ENCODE results near the gene EHHADH.
"Not testable (repeated sequence)": the region's sequence is repeated elsewhere in the genome, so short reads cannot be mapped to it uniquely, and the experiment has no call there.

The EHHADH gene

DNA sequence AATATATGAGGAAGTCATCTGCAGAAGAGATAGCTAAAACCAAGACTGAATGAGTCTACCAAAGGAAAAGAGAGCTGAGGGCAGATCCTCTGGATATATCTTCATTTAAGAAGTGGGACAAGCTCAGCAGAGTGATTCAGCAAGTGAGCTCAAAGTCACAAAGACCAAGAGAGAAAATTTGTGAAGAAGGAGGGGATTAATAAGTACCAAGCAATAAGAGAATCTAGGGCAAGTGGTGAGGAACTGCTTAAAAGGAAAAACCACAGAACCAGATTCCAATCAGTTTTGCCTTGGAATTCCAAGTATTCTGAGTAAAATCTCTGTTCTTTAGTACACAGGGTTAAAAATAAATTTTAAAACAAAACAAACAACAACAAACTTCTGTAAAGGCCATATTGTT lies 3.6 kb downstream of the EHHADH start:
- no peaks in the 10 kb centered on the region for H3K36me3 ChIP-seq (ENCODE audit: insufficient read depth, low read length)
- H3K4me3 ChIP-seq (ENCODE audit: low read depth in 1 of 2, low read length in 2 of 2), result no peak overlapping the region
- H3K27me3 ChIP-seq (ENCODE audit: control insufficient read depth in 1 of 2, insufficient read depth in 2 of 2, low read length in 2 of 2), result no peaks in the 10 kb centered on the region
- H3K9me3 ChIP-seq (ENCODE audit: low read length), result no peaks in the 10 kb centered on the region
- no peak overlapping the region for H3K9ac ChIP-seq (ENCODE audit: low read length)
- no peaks in the 10 kb centered on the region for H3K4me1 ChIP-seq (ENCODE audit: insufficient read depth, low read length)
- no peak overlapping the region for H3K27ac ChIP-seq (ENCODE audit: low read depth, low read length)

DNA sequence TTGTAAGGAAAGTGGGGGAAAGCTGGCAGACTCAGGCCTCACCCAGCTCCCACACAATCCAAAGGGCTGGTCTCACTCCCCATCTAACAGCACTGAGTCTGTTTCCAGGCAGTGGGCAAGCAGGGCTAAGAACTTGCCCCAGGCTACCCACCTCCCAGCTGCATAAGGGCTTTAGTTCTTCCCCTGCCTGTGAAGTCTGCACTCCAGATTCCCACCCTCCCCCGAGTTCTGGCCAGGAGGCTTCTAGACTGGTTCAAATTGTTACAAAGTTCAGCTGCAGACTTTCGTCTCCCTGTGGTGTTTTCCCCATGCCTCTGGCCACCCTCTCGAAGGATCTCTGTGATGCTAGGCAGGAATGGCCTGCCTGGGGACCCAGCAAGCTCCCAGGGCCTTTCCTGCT lies 11.2 kb downstream of the EHHADH start:
- H3K9me3 ChIP-seq (ENCODE audit: low read length), result no peaks in the 10 kb centered on the region

DNA sequence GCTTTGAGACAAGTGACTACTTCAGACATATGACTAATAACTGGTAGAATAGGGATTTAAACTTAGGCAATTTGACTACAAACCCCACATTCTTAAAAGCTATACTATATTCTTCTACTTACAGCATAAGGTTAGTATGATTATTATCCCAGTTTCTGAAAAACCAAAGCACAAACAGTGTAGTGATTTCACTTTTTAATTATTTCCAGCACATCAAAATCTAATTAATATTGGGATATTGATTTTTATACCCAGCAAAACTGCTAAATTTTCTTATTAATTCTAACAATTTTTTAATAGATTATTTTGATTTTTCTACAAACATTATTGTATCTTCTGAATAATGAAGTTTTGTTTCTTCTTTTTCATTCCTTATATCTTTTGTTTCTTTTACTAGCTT lies 16.9 kb downstream of the EHHADH start:
- Histone ChIP-seq H3K9me3 (ENCODE audit: low read length) (no peaks in the 10 kb centered on the region), H3K27ac (ENCODE audit: low read depth, low read length) (no peak overlapping the region), H3K4me1 (ENCODE audit: insufficient read depth, low read length) (no peaks in the 10 kb centered on the region), H3K4me3 (ENCODE audit: low read depth in 1 of 2, low read length in 2 of 2) (no peak overlapping the region), H3K36me3 (ENCODE audit: insufficient read depth, low read length) (peaks cover 6% of the 10 kb centered on the region), H3K9ac (ENCODE audit: low read length) (no peak overlapping the region), H3K27me3 (ENCODE audit: control insufficient read depth in 1 of 2, insufficient read depth in 2 of 2, low read length in 2 of 2) (no peaks in the 10 kb centered on the region)

More for the DNA sequence above, 11.2 kb downstream of the EHHADH start:
- no peak overlapping the region for H3K4me3 ChIP-seq (ENCODE audit: low read depth in 1 of 2, low read length in 2 of 2)
- H3K4me1 ChIP-seq (ENCODE audit: insufficient read depth, low read length), result no peaks in the 10 kb centered on the region
- H3K27me3 ChIP-seq (ENCODE audit: control insufficient read depth in 1 of 2, insufficient read depth in 2 of 2, low read length in 2 of 2), result no peaks in the 10 kb centered on the region
- H3K36me3 ChIP-seq (ENCODE audit: insufficient read depth, low read length), result no peaks in the 10 kb centered on the region
- H3K9ac ChIP-seq (ENCODE audit: low read length), result no peak overlapping the region
- no peak overlapping the region for H3K27ac ChIP-seq (ENCODE audit: low read depth, low read length)

DNA sequence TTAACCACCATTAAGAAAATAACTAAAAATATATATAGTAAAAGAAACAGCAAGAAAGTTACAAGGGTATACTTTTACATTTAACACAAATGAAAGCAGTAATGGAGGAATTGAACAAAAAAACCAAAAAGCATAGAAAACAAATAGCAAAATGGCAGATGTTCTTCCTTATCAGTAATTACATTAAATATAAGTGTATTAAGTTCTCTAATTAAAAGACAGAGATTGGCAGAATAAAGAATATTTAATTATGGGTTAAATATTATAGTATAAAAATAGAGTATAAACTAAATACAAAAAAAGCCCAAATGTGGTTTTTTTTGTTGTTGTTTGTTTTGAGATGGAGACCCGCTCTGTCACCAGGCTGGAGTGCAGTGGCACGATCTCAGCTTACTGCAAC lies 20.5 kb downstream of the EHHADH start:
- Histone ChIP-seq H3K27me3 (ENCODE audit: control insufficient read depth in 1 of 2, insufficient read depth in 2 of 2, low read length in 2 of 2) (no peaks in the 10 kb centered on the region), H3K9ac (ENCODE audit: low read length) (no peak overlapping the region), H3K36me3 (ENCODE audit: insufficient read depth, low read length) (peaks cover 6% of the 10 kb centered on the region), H3K27ac (ENCODE audit: low read depth, low read length) (no peak overlapping the region), H3K9me3 (ENCODE audit: low read length) (no peaks in the 10 kb centered on the region), H3K4me1 (ENCODE audit: insufficient read depth, low read length) (no peaks in the 10 kb centered on the region), H3K4me3 (ENCODE audit: low read depth in 1 of 2, low read length in 2 of 2) (no peak overlapping the region)

DNA sequence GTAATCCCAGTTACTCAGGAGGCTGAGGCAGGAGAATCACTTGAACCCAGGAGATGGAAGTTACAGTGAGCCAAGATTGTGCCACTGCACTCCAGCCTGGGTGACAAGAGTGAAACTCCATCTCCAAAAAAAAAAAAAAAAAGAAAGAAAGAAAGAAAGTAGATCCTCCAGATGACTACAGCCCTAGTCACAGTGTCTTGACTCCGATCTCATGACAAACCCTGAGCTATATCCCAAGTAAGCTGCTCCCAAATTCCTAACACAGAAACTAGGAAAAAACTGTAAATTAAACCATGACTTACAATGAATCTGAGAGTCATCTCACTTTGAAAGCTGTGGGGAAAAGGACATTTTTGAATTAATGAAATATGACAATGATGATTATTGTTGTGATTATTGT lies 27.3 kb downstream of the EHHADH start:
- H3K4me3 ChIP-seq (ENCODE audit: low read depth in 1 of 2, low read length in 2 of 2); H3K36me3 ChIP-seq (ENCODE audit: insufficient read depth, low read length); H3K27ac ChIP-seq (ENCODE audit: low read depth, low read length); H3K9ac ChIP-seq (ENCODE audit: low read length); H3K9me3 ChIP-seq (ENCODE audit: low read length); H3K27me3 ChIP-seq (ENCODE audit: control insufficient read depth in 1 of 2, insufficient read depth in 2 of 2, low read length in 2 of 2); H3K4me1 ChIP-seq (ENCODE audit: insufficient read depth, low read length): not testable (repeated sequence)

DNA sequence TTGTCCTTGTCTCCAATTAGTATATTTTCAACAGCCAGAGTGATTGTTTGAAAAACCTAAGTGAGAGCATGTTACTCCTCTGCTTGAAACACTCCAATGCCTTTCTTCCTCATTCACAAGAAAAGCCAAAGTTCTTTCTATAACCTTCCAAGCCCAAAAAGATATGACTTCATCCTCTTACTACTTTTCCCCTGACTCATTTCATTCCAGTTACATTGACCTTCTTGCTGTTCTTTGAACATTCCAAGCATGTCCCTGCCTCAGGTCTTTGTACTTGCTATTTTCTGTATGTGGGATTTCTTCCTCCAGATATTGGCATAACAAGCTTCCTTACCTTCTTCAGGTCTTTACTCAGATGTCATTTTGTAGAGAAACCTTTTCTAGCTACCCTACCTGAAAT lies 28.3 kb downstream of the EHHADH start:
- H3K36me3 ChIP-seq (ENCODE audit: insufficient read depth, low read length), result no peaks in the 10 kb centered on the region
- no peaks in the 10 kb centered on the region for H3K27me3 ChIP-seq (ENCODE audit: control insufficient read depth in 1 of 2, insufficient read depth in 2 of 2, low read length in 2 of 2)
- no peaks in the 10 kb centered on the region for H3K4me1 ChIP-seq (ENCODE audit: insufficient read depth, low read length)
- H3K9me3 ChIP-seq (ENCODE audit: low read length), result no peaks in the 10 kb centered on the region
- H3K9ac ChIP-seq (ENCODE audit: low read length), result no peak overlapping the region
- H3K4me3 ChIP-seq (ENCODE audit: low read depth in 1 of 2, low read length in 2 of 2), result no peak overlapping the region
- no peak overlapping the region for H3K27ac ChIP-seq (ENCODE audit: low read depth, low read length)

DNA sequence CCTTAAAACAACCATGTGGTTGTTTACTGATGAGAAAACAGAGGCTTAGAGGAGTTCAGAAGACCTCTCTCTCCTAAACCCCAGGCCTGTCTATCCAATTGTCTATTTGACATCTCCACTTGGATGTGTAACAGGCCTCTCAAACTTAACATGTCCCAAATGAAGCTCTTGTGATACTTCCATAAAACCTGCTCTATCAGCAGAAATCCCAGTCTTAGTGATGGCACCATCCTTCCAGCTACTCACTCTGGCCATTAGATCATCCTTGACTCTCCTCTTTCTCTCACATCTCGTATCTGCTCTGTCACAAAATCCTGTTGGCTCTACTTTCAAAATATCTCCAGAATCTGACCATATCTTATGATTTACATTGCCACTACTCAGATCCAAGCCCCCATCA lies 28.8 kb downstream of the EHHADH start:
- Histone ChIP-seq H3K9me3 (ENCODE audit: low read length) (no peaks in the 10 kb centered on the region), H3K36me3 (ENCODE audit: insufficient read depth, low read length) (no peaks in the 10 kb centered on the region), H3K27me3 (ENCODE audit: control insufficient read depth in 1 of 2, insufficient read depth in 2 of 2, low read length in 2 of 2) (no peaks in the 10 kb centered on the region), H3K4me1 (ENCODE audit: insufficient read depth, low read length) (no peaks in the 10 kb centered on the region), H3K9ac (ENCODE audit: low read length) (no peak overlapping the region), H3K27ac (ENCODE audit: low read depth, low read length) (no peak overlapping the region), H3K4me3 (ENCODE audit: low read depth in 1 of 2, low read length in 2 of 2) (no peak overlapping the region)

DNA sequence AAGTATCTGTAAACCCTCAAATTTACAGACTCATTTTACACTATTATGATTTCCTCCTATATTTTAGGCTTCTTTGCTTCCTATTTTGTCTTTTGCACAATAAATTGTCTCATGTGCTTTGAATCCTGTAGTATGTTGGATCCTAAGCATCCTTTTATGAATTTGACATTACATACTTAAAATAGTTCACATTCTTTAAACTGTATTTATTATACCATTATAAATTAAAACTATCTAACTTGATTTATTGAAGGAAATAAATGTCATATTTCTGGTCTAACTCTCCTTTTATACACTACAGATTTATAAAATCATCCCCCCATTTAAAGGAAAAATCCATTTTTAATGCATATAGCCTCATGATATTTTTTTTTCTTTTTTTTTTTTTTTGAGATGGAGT lies 32.6 kb downstream of the EHHADH start:
- Histone ChIP-seq H3K36me3 (ENCODE audit: insufficient read depth, low read length) (no peaks in the 10 kb centered on the region), H3K4me1 (ENCODE audit: insufficient read depth, low read length) (no peaks in the 10 kb centered on the region), H3K4me3 (ENCODE audit: low read depth in 1 of 2, low read length in 2 of 2) (no peak overlapping the region), H3K9me3 (ENCODE audit: low read length) (no peaks in the 10 kb centered on the region), H3K9ac (ENCODE audit: low read length) (no peak overlapping the region), H3K27ac (ENCODE audit: low read depth, low read length) (no peak overlapping the region), H3K27me3 (ENCODE audit: control insufficient read depth in 1 of 2, insufficient read depth in 2 of 2, low read length in 2 of 2) (no peaks in the 10 kb centered on the region)

DNA sequence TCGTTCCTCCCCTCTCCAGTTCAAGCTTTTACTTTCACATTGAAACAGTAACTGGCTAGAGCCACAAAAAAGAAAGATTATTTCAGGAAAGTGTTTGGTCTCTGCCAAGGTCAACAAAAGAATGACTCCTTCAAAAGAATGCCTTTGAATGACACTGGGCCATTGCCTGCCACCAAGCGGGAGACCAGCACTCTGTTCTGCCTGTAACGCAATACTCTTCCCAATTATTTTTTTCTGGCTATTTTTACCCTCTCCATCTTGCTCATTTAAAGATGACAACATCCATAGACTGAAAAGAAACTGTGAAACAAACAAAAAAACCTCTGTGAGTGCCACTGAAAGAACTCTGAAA lies 37.3 kb downstream of the EHHADH start:
- Histone ChIP-seq H3K27ac (ENCODE audit: low read depth, low read length) (no peak overlapping the region), H3K4me1 (ENCODE audit: insufficient read depth, low read length) (no peaks in the 10 kb centered on the region), H3K4me3 (ENCODE audit: low read depth in 1 of 2, low read length in 2 of 2) (peak overlapping the region in 1 of 2 donors; percentile 20), H3K27me3 (ENCODE audit: control insufficient read depth in 1 of 2, insufficient read depth in 2 of 2, low read length in 2 of 2) (no peaks in the 10 kb centered on the region), H3K36me3 (ENCODE audit: insufficient read depth, low read length) (no peaks in the 10 kb centered on the region), H3K9ac (ENCODE audit: low read length) (no peak overlapping the region), H3K9me3 (ENCODE audit: low read length) (no peaks in the 10 kb centered on the region)

DNA sequence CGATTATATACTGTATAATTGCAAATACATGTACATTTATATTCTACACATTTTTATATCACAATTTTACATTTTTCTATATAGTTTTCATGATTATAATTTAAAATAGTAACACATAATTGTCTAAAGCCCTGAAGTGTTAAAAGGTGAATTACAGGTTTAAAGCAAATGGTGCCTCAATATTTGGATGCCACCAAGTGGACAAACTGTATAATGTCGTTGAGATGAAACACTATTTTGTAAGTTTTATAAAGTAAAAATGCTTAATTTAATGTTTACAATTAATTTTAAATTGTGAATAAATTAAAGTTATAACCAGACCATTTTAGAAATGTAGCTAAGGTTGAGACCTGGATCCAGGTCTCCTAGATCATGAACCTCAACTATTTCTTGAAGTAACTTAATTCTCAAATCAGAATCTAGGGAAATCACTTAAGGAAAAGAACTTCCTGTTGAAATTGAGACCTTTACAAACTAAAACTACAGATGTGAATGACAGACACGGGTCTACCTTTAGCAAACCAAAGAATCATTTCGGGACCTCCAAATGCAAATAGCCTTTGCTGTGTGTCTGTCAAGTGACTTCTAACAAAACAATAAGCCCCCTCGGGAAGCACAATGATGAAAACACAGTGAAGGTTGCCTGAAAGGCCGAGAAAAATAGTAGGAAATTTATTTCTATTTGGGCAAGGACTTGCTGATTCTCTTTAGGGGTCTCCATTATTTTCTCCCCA lies 37.8 kb downstream of the EHHADH start:
- Histone ChIP-seq H3K4me3 (ENCODE audit: low read depth in 1 of 2, low read length in 2 of 2) (peak overlapping the region in 1 of 2 donors; percentile 20), H3K27ac (ENCODE audit: low read depth, low read length) (no peak overlapping the region), H3K27me3 (ENCODE audit: control insufficient read depth in 1 of 2, insufficient read depth in 2 of 2, low read length in 2 of 2) (no peaks in the 10 kb centered on the region), H3K36me3 (ENCODE audit: insufficient read depth, low read length) (no peaks in the 10 kb centered on the region), H3K9ac (ENCODE audit: low read length) (no peak overlapping the region), H3K4me1 (ENCODE audit: insufficient read depth, low read length) (no peaks in the 10 kb centered on the region), H3K9me3 (ENCODE audit: low read length) (no peaks in the 10 kb centered on the region)

DNA sequence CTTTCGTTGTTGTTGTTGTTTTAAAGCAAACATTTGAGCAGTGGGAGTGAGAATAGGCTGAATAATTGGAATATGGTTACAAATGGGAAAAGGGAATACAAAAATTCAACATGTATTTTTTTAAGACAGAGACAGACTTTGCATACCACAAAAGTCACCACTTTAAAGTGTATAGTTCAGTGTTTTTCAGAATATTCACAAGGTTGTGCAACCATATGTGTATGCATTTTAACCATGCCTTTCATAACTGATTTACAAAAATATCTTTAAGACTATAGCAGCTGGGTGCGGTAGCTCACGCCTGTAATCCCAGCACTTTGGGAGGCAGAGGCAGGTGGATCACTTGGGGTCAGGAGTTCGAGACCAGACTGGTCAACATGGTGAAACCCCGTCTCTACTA lies 41.3 kb downstream of the EHHADH start:
- Histone ChIP-seq H3K27ac (ENCODE audit: low read depth, low read length) (no peak overlapping the region), H3K36me3 (ENCODE audit: insufficient read depth, low read length) (no peaks in the 10 kb centered on the region), H3K27me3 (ENCODE audit: control insufficient read depth in 1 of 2, insufficient read depth in 2 of 2, low read length in 2 of 2) (no peaks in the 10 kb centered on the region), H3K4me1 (ENCODE audit: insufficient read depth, low read length) (no peaks in the 10 kb centered on the region), H3K4me3 (ENCODE audit: low read depth in 1 of 2, low read length in 2 of 2) (no peak overlapping the region), H3K9ac (ENCODE audit: low read length) (no peak overlapping the region), H3K9me3 (ENCODE audit: low read length) (no peaks in the 10 kb centered on the region)

DNA sequence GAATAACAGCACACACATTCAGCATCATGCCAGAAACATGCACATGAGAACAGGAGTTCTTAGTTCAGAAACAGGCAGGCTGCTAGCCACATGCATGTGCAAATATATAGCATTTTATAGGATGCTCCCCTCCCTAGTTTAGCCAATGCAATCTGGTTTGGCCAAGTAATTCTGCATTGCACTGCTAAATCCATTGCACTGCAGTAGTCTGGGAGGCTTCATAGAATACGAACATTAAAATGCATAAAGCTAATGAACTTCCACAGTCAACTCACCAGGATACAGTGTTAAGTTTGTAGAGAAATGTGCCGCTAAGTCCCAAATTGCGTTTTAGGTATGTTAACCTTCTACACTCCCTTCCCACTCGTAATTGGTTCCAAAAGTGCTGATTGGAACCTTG lies 41.8 kb downstream of the EHHADH start:
- Histone ChIP-seq H3K27me3 (ENCODE audit: control insufficient read depth in 1 of 2, insufficient read depth in 2 of 2, low read length in 2 of 2) (no peaks in the 10 kb centered on the region), H3K4me1 (ENCODE audit: insufficient read depth, low read length) (no peaks in the 10 kb centered on the region), H3K9me3 (ENCODE audit: low read length) (no peaks in the 10 kb centered on the region), H3K4me3 (ENCODE audit: low read depth in 1 of 2, low read length in 2 of 2) (no peak overlapping the region), H3K36me3 (ENCODE audit: insufficient read depth, low read length) (no peaks in the 10 kb centered on the region), H3K9ac (ENCODE audit: low read length) (no peak overlapping the region), H3K27ac (ENCODE audit: low read depth, low read length) (no peak overlapping the region)

All from muscle layer of colon (tissue), 2 donors.